Effector CD4-positive, alpha-beta T cell (primary cell): ENCODE results near the gene UMOD. TPM values are rescaled to one million over a fixed set of nuclear protein-coding genes. Genes with fewer than 3 reads are reported as not detected.

Source experiments
- DNase-seq: peaks from one replicate; pipeline ENCODE4 v3.0.0-alpha.2; 2020
- total RNA-seq: gene quantifications from one replicate; lab custom pipeline; 2026; lab: John Stamatoyannopoulos, UW

UMOD gene
- total RNA-seq, result not detected

- DNase-seq, result no peak
Observed at GRCh38 chr16:20352615-20353014, at the start of gene UMOD. Gene UMOD, minus strand, starts transcription at chr16:20352715. Its CDS starts 1,978 bp downstream, at chr16:20350737.

GRCh38 chr16:20401475-20402016 lies 49.0 kb upstream of the UMOD start:
- DNase-seq, result no peak

- no peak for DNase-seq
Observed at GRCh38 chr16:20401066-20401465, 48.6 kb upstream of the UMOD start.

GRCh38 chr16:20399185-20399584 lies 46.7 kb upstream of the UMOD start:
- DNase-seq, result no peak

- no peak for DNase-seq
Observed at GRCh38 chr16:20398603-20399002, 46.1 kb upstream of the UMOD start.

- DNase-seq, result no peak
Observed at GRCh38 chr16:20397468-20398074, 45.1 kb upstream of the UMOD start.

GRCh38 chr16:20396846-20397467 lies 44.4 kb upstream of the UMOD start:
- DNase-seq, result no peak

GRCh38 chr16:20395946-20396345 lies 43.4 kb upstream of the UMOD start:
- DNase-seq, result no peak

- DNase-seq, result no peak
Observed at GRCh38 chr16:20393801-20394577, 41.5 kb upstream of the UMOD start.

- no peak for DNase-seq
Observed at GRCh38 chr16:20391045-20391444, 38.5 kb upstream of the UMOD start.

GRCh38 chr16:20388854-20389253 lies 36.3 kb upstream of the UMOD start:
- no peak for DNase-seq

- no peak for DNase-seq
Observed at GRCh38 chr16:20387978-20388377, 35.5 kb upstream of the UMOD start.

- DNase-seq, result peak; percentile 35
Observed at GRCh38 chr16:20385844-20386832, 33.6 kb upstream of the UMOD start.

GRCh38 chr16:20383106-20384029 lies 30.9 kb upstream of the UMOD start:
- DNase-seq, result peak; percentile 19

- DNase-seq, result no peak
Observed at GRCh38 chr16:20382202-20382948, 29.9 kb upstream of the UMOD start.

GRCh38 chr16:20380782-20381181 lies 28.3 kb upstream of the UMOD start:
- DNase-seq, result no peak

GRCh38 chr16:20377181-20377580 lies 24.7 kb upstream of the UMOD start:
- DNase-seq, result no peak

- DNase-seq, result no peak
Observed at GRCh38 chr16:20372701-20373100, 20.2 kb upstream of the UMOD start.

- no peak for DNase-seq
Observed at GRCh38 chr16:20369452-20370054, 17.0 kb upstream of the UMOD start.

GRCh38 chr16:20364051-20364450 lies 11.5 kb upstream of the UMOD start:
- no peak for DNase-seq
